ENCODE measurements around the gene NDUFAF5. TPM values are rescaled to one million over a fixed set of nuclear protein-coding genes. Genes with fewer than 3 reads are reported as not detected.

Gene NDUFAF5
- polyA plus RNA-seq, 3 donors = 5.9 to 15.2 (median 7.8) TPM

DNA sequence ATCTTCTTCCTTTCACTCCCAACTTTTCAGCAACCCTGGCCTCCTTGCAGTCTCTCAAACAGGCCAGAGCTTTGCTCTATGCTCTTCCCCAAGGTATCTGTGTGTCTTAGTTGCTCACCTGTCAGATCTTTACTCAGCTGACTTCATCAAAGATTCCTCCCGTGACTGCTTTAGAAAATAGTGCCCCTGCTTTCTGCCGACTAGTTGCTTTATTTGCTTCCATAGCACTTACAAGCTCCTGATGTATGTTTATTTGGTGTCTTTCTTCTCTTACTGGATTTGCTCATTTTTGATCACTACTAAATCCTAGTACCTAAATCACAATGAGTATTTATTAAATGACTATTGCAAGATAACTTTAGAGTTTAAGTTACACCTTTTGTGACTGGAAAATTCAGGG, 5.9 kb downstream of the NDUFAF5 start:
- no peak overlapping the region for H2AFZ ChIP-seq (ENCODE audit: insufficient read depth, low read depth, low read length, poor library complexity, severe bottlenecking)
- intact Hi-C loops (cut with micrococcal nuclease) = no loop called here
- no peaks in the 10 kb centered on the region for H3K9me3 ChIP-seq (replicated peaks in 1 of 2; ENCODE audit: control insufficient read depth in 1 of 2, insufficient read depth in 1 of 2, low read length in 2 of 2)
- no peak overlapping the region for H3K4me2 ChIP-seq (replicated peaks; ENCODE audit: extremely low read depth, low read length, poor library complexity, severe bottlenecking)
- no peak overlapping the region for H3K4me3 ChIP-seq (replicated peaks in 1 of 3; ENCODE audit: low read depth in 2 of 3, low read length in 3 of 3)
- H3K36me3 ChIP-seq (replicated peaks in 1 of 2; ENCODE audit: control insufficient read depth in 1 of 2, insufficient read depth in 2 of 2, low read length in 2 of 2) = peaks cover 64 to 86% of the 10 kb centered on the region in 2 donors
- no peaks in the 10 kb centered on the region for H3K27me3 ChIP-seq (ENCODE audit: control insufficient read depth in 2 of 2, insufficient read depth in 2 of 2, low read length in 2 of 2)
- no peak for DNase-seq
- H4K20me1 ChIP-seq (ENCODE audit: insufficient read depth, low read length) = no peaks in the 10 kb centered on the region
- peaks cover 14% of the 10 kb centered on the region for H3K79me2 ChIP-seq (ENCODE audit: insufficient read depth, low read length)
- TF ChIP-seq, protein P1, sequence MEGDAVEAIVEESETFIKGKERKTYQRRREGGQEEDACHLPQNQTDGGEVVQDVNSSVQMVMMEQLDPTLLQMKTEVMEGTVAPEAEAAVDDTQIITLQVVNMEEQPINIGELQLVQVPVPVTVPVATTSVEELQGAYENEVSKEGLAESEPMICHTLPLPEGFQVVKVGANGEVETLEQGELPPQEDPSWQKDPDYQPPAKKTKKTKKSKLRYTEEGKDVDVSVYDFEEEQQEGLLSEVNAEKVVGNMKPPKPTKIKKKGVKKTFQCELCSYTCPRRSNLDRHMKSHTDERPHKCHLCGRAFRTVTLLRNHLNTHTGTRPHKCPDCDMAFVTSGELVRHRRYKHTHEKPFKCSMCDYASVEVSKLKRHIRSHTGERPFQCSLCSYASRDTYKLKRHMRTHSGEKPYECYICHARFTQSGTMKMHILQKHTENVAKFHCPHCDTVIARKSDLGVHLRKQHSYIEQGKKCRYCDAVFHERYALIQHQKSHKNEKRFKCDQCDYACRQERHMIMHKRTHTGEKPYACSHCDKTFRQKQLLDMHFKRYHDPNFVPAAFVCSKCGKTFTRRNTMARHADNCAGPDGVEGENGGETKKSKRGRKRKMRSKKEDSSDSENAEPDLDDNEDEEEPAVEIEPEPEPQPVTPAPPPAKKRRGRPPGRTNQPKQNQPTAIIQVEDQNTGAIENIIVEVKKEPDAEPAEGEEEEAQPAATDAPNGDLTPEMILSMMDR (IDR thresholded peaks at IDR 0.05) = no peak
- H3K4me1 ChIP-seq (ENCODE audit: control insufficient read depth in 1 of 2, insufficient read depth in 2 of 2, low read length in 2 of 2) = peaks cover 11 to 15% of the 10 kb centered on the region in 2 donors
- H3K9ac ChIP-seq (ENCODE audit: insufficient read depth, low read length, poor library complexity, severe bottlenecking) = no peak overlapping the region
- Mint-ChIP-seq H3K27ac (no peak overlapping the region), H3K36me3 (peaks cover 61 to 63% of the 10 kb centered on the region in 2 donors), H3K27me3 (ENCODE audit: low read depth in 3 of 3) (peaks cover 0 to 1% (median 0%) of the 10 kb centered on the region in 3 donors), H3K9me3 (peaks cover 0 to 3% (median 0%) of the 10 kb centered on the region in 7 donors), H3K4me1 (peaks cover 17% of the 10 kb centered on the region), H3K4me3 (no peak overlapping the region)
- no CpG with 5 or more reads among the region's 2 CpGs for WGBS (ENCODE audit: insufficient coverage)
- H3K27ac ChIP-seq (ENCODE audit: low read depth in 1 of 2, low read length in 2 of 2) = no peak overlapping the region

GRCh38 chr20:13791540-13792459, 7.0 kb downstream of the NDUFAF5 start:
- Histone ChIP-seq H3K36me3 (replicated peaks in 1 of 2; ENCODE audit: control insufficient read depth in 1 of 2, insufficient read depth in 2 of 2, low read length in 2 of 2) (peaks cover 73 to 97% of the 10 kb centered on the region in 2 donors), H3K4me2 (replicated peaks; ENCODE audit: extremely low read depth, low read length, poor library complexity, severe bottlenecking) (no peak overlapping the region), H4K20me1 (ENCODE audit: insufficient read depth, low read length) (no peaks in the 10 kb centered on the region), H3K9ac (ENCODE audit: insufficient read depth, low read length, poor library complexity, severe bottlenecking) (no peak overlapping the region), H3K27me3 (ENCODE audit: control insufficient read depth in 2 of 2, insufficient read depth in 2 of 2, low read length in 2 of 2) (no peaks in the 10 kb centered on the region), H3K79me2 (ENCODE audit: insufficient read depth, low read length) (peaks cover 3% of the 10 kb centered on the region), H3K4me1 (ENCODE audit: control insufficient read depth in 1 of 2, insufficient read depth in 2 of 2, low read length in 2 of 2) (peaks cover under 1 to 4% of the 10 kb centered on the region in 2 donors), H3K27ac (ENCODE audit: low read depth in 1 of 2, low read length in 2 of 2) (no peak overlapping the region), H3K9me3 (replicated peaks in 1 of 2; ENCODE audit: control insufficient read depth in 1 of 2, insufficient read depth in 1 of 2, low read length in 2 of 2) (no peaks in the 10 kb centered on the region), H2AFZ (ENCODE audit: insufficient read depth, low read depth, low read length, poor library complexity, severe bottlenecking) (no peak overlapping the region), H3K4me3 (replicated peaks in 1 of 3; ENCODE audit: low read depth in 2 of 3, low read length in 3 of 3) (no peak overlapping the region)
- no peak for DNase-seq
- H3K27me3 Mint-ChIP-seq (ENCODE audit: low read depth in 3 of 3) = peaks cover 0 to 1% (median 0%) of the 10 kb centered on the region in 3 donors
- peaks cover 0 to 3% (median 0%) of the 10 kb centered on the region in 7 donors for H3K9me3 Mint-ChIP-seq
- intact Hi-C loops (cut with micrococcal nuclease) = no loop called here
- H3K27ac Mint-ChIP-seq = no peak overlapping the region
- no CpG with 5 or more reads among the region's 2 CpGs for WGBS (ENCODE audit: insufficient coverage)
- H3K4me1 Mint-ChIP-seq = peaks cover 6% of the 10 kb centered on the region
- H3K4me3 Mint-ChIP-seq = no peak overlapping the region
- TF ChIP-seq, protein P1 (IDR thresholded peaks at IDR 0.05) = no peak
- peaks cover 71 to 74% of the 10 kb centered on the region in 2 donors for H3K36me3 Mint-ChIP-seq
